GM23338 (cell line): ENCODE measurements around the gene ARHGEF10L. TPM values are rescaled to one million over a fixed set of nuclear protein-coding genes. Genes with fewer than 3 reads are reported as not detected.

Experiments used
- ATAC-seq: fragments of 200-7000 bp; cut with Tn5 transposase; 3 replicates; pipeline ENCODE4 v1.9.1; 2020
- DNase-seq: peaks from one replicate; pipeline ENCODE4 v3.0.0-alpha.2; 2015; ENCODE audit warnings: low spot score
- H2AFZ ChIP-seq: fragments of 200-600 bp; sonication (generic); 2 replicates; pipeline ENCODE4 v1.8.0; 2016; ENCODE audit warnings: antibody characterized with exemption, mild to moderate bottlenecking, moderate library complexity
- H3F3A ChIP-seq: fragments of 200-600 bp; sonication (generic); replicated peaks from 2 replicates; pipeline ENCODE4 v1.8.0; 2017; ENCODE audit warnings: antibody characterized with exemption, mixed run types, low read depth
- H3K27ac ChIP-seq: fragments of 200-600 bp; sonication (generic); 2 replicates; pipeline ENCODE4 v1.6.1; 2016; ENCODE audit warnings: low read depth
- H3K27me3 ChIP-seq: fragments of 200-600 bp; sonication (generic); 2 replicates; pipeline ENCODE4 v1.8.0; 2016; ENCODE audit warnings: mild to moderate bottlenecking, mixed run types, moderate library complexity; ENCODE audit not compliant: insufficient read depth
- H3K36me3 ChIP-seq: fragments of 200-600 bp; sonication (generic); 2 replicates; pipeline ENCODE4 v1.8.0; 2016; ENCODE audit warnings: mild to moderate bottlenecking; ENCODE audit not compliant: insufficient read depth
- H3K4me1 ChIP-seq: fragments of 200-600 bp; sonication (generic); 2 replicates; pipeline ENCODE4 v1.8.0; 2016; ENCODE audit warnings: mild to moderate bottlenecking, moderate library complexity; ENCODE audit not compliant: insufficient read depth
- H3K4me2 ChIP-seq: fragments of 200-600 bp; sonication (generic); 2 replicates; pipeline ENCODE4 v1.7.1; 2017; ENCODE audit warnings: mixed run types
- H3K4me3 ChIP-seq: fragments of 200-600 bp; sonication (generic); 2 replicates; pipeline ENCODE4 v1.6.1; 2016; ENCODE audit warnings: mixed run types
- H3K79me2 ChIP-seq: fragments of 200-600 bp; sonication (generic); replicated peaks from 2 replicates; pipeline ENCODE4 v1.8.0; 2017; ENCODE audit warnings: mild to moderate bottlenecking; ENCODE audit not compliant: insufficient read depth
- H3K9me2 ChIP-seq: fragments of 200-600 bp; sonication (generic); 2 replicates; pipeline ENCODE4 v1.8.0; 2017; ENCODE audit not compliant: insufficient read depth
- H4K20me1 ChIP-seq: fragments of 200-600 bp; sonication (generic); replicated peaks from 2 replicates; pipeline ENCODE4 v1.8.0; 2017; ENCODE audit warnings: mild to moderate bottlenecking; ENCODE audit not compliant: insufficient read depth
- H3K27ac Mint-ChIP-seq: 2 replicates; pipeline ENCODE4 v1.8.0; 2020; ENCODE audit warnings: inconsistent platforms, mild to moderate bottlenecking, moderate library complexity, mixed read lengths
- H3K27me3 Mint-ChIP-seq: 3 replicates; pipeline ENCODE4 v1.8.0; 2022; ENCODE audit warnings: low read depth, mild to moderate bottlenecking, moderate library complexity, mixed read lengths, inconsistent platforms; ENCODE audit not compliant: insufficient read depth, poor library complexity
- H3K36me3 Mint-ChIP-seq: 3 replicates; pipeline ENCODE4 v1.8.0; 2021; ENCODE audit warnings: low read depth, mild to moderate bottlenecking, inconsistent platforms, moderate library complexity, mixed read lengths
- H3K4me1 Mint-ChIP-seq: 3 replicates; pipeline ENCODE4 v1.8.0; 2020; ENCODE audit warnings: mild to moderate bottlenecking, inconsistent platforms, mixed read lengths
- H3K4me3 Mint-ChIP-seq: 3 replicates; pipeline ENCODE4 v1.8.0; 2021; ENCODE audit warnings: moderate library complexity, mild to moderate bottlenecking, inconsistent platforms, mixed read lengths
- H3K9me3 Mint-ChIP-seq: 3 replicates; pipeline ENCODE4 v1.8.0; 2020; ENCODE audit warnings: moderate library complexity, mild to moderate bottlenecking, inconsistent platforms, mixed read lengths
- CTCF ChIP-seq, 2 experiments: fragments of 200-600 bp in 1 of 2; sonication (generic) in 1 of 2; conservative IDR thresholded peaks; 2 replicates each; pipeline versions ENCODE4 v1.5.1 to v1.6.1; 2016 to 2017; ENCODE audit warnings: antibody characterized with exemption in 2 of 2, low read depth in 2 of 2, mild to moderate bottlenecking in 2 of 2, moderate library complexity in 1 of 2
- EZH2 ChIP-seq: fragments of 200-600 bp; sonication (generic); IDR thresholded peaks from one replicate; pipeline ENCODE4 v1.8.0; 2017; ENCODE audit warnings: antibody characterized with exemption, mild to moderate bottlenecking, low read depth; ENCODE audit not compliant: unreplicated experiment
- POLR2AphosphoS5 ChIP-seq: IDR thresholded peaks from 2 replicates; pipeline ENCODE4 v1.6.1; 2016; ENCODE audit warnings: antibody characterized with exemption, low read depth
- STAT1 ChIP-seq: IDR thresholded peaks from one replicate; pipeline ENCODE4 v1.6.1; 2016; ENCODE audit warnings: antibody characterized with exemption; ENCODE audit not compliant: unreplicated experiment
- ZNF114 ChIP-seq: fragments of 250-450 bp; sonication (Bioruptor Pico); IDR thresholded peaks from 2 replicates; pipeline ENCODE4 v1.5.0; 2020; ENCODE audit warnings: mild to moderate bottlenecking, moderate library complexity
- ZNF331 ChIP-seq: fragments of 250-450 bp; sonication (Bioruptor Pico); IDR thresholded peaks from 2 replicates; pipeline ENCODE4 v1.5.0; 2020; ENCODE audit warnings: low read depth, mild to moderate bottlenecking, moderate library complexity
- polyA plus RNA-seq: library from polyadenylated mRNA; unstranded; fragments of >200 nt; fragmentation: Nextera tagmentation; extraction: Ambion mirVana; gene quantifications from 2 replicates; pipeline ENCODE4 v1.2.1, GENCODE V29; 2016
- total RNA-seq: library from RNA; depleted of rRNA; stranded (reverse); fragments of >200 nt; shearing (Covaris generic); gene quantifications from 2 replicates; pipeline ENCODE4 v1.2.3, GENCODE V29; 2014

Gene ARHGEF10L
- total and polyA plus RNA-seq, 2 experiments from 2014 or later: 12.1 to 46.8 TPM

GRCh38 chr1:17710889-17711576, 171.5 kb downstream of the ARHGEF10L start:
- Histone ChIP-seq H4K20me1 (no peaks in the 10 kb centered on the region), H3F3A (no peaks in the 10 kb centered on the region), H3K9me2 (no peaks in the 10 kb centered on the region), H3K4me3 (no peak overlapping the region), H3K27me3 (no peaks in the 10 kb centered on the region), H2AFZ (no peak overlapping the region), H3K4me1 (no peaks in the 10 kb centered on the region), H3K79me2 (no peaks in the 10 kb centered on the region), H3K4me2 (no peak overlapping the region), H3K27ac (no peak overlapping the region), H3K36me3 (no peaks in the 10 kb centered on the region)
- no peak overlapping the region for H3K27ac Mint-ChIP-seq
- H3K4me3 Mint-ChIP-seq: no peak overlapping the region
- peaks cover 4% of the 10 kb centered on the region; the same call in 1 of the 3 replicates for H3K4me1 Mint-ChIP-seq
- TF ChIP-seq ZNF331 (CRISPR knock-in tag) (peak; percentile 80), CTCF (conservative IDR thresholded peaks at IDR 0.05; ENCODE audit: low read depth in 2 of 2) (no peak)
- H3K9me3 Mint-ChIP-seq: peaks cover 37% of the 10 kb centered on the region
- DNase-seq (no peak), ATAC-seq (no peak)
- no peaks in the 10 kb centered on the region for H3K27me3 Mint-ChIP-seq
- H3K36me3 Mint-ChIP-seq: peaks cover 15% of the 10 kb centered on the region

- H3K79me2 ChIP-seq: no peaks in the 10 kb centered on the region
- Mint-ChIP-seq H3K9me3 (peaks cover 37% of the 10 kb centered on the region), H3K36me3 (peaks cover 15% of the 10 kb centered on the region), H3K27ac (no peak overlapping the region), H3K4me1 (no peaks in the 10 kb centered on the region), H3K27me3 (no peaks in the 10 kb centered on the region), H3K4me3 (no peak overlapping the region)
- DNase-seq: no peak
- H3K27ac ChIP-seq: no peak overlapping the region
- no peaks in the 10 kb centered on the region for H3K27me3 ChIP-seq
- no peaks in the 10 kb centered on the region for H3F3A ChIP-seq
- H3K36me3 ChIP-seq: no peaks in the 10 kb centered on the region
- H3K9me2 ChIP-seq: no peaks in the 10 kb centered on the region
- no peaks in the 10 kb centered on the region for H4K20me1 ChIP-seq
- no peak overlapping the region for H3K4me2 ChIP-seq
- H2AFZ ChIP-seq: no peak overlapping the region
- ATAC-seq: no peak
- TF ChIP-seq ZNF114 (CRISPR knock-in tag): no peak
- no peak for TF ChIP-seq POLR2AphosphoS5
- no peak for TF ChIP-seq STAT1
- no peak for TF ChIP-seq EZH2
- TF ChIP-seq CTCF (conservative IDR thresholded peaks at IDR 0.05; ENCODE audit: low read depth in 2 of 2): no peak
- no peaks in the 10 kb centered on the region for H3K4me1 ChIP-seq
- no peak overlapping the region for H3K4me3 ChIP-seq
These were observed 172.0 kb downstream of the ARHGEF10L start for GRCh38 chr1:17711577-17711910.
